ENCODE data around the gene CTRB2. TPM values are rescaled to one million over a fixed set of nuclear protein-coding genes. Genes with fewer than 3 reads are reported as not detected.

Gene CTRB2
- total RNA-seq, 1 experiment from 2014 or later: 5.8 TPM

DNA sequence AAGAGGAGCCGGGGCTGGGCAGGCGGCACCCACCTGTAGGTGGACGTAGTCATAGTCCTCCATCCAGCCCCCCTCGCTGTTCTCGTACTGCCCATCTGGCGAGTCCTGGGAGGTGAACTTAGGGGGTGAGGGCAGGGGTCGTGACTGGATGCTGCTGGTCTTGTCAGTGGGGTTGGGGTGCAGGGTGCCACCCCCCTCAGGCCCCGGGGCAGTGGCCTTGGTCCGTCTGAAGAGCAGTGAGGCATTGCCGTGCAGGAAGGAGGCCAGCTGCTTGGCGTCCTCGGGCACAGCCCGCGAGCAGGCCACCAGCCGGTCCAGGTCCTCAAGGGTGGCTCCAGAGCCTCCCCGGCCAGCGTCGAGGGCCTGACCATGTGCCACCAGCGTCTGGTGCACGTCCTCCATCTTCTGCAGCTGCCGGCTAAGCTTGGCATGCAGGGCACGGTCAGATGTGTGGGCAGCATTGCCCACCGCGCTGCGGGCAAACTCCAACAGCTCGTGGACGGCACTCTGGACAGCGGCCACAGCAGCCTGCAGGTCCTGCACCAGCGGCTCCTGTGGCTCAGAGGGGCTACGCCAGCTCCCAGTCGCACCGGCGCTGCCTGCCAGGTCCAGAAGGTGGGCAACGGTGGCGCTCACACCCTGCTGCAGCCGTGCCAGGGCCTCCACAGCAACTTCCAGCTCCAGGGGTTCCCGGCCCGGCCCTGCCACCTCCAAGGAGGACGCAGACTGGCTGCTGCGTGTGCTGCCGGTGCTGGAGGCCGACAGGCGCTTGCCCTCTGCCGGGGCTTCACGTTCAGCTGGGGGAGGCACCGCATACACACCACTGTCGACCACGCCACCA, 28.1 kb upstream of the CTRB2 start:
- H3K27me3 Mint-ChIP-seq (ENCODE audit: low read depth): no peaks in the 10 kb centered on the region
- H3K4me1 Mint-ChIP-seq: peaks cover 7% of the 10 kb centered on the region
- CTCF ChIA-PET: interaction anchor here (0.6 to 2.8 kb wide), 14 partner anchors 10 to 151 kb away, joined by 4 to 92 read pairs (median 12); partner anchors contain the start of genes BCAR1 and CTRB2
- TF ChIP-seq NR3C1 (CRISPR knock-in tag; conservative IDR thresholded peaks at IDR 0.05; ENCODE audit: low read depth): no peak
- no peak for TF ChIP-seq MXD4 (CRISPR knock-in tag; IDR thresholded peaks at IDR 0.05; ENCODE audit: borderline replicate concordance)
- ATAC-seq (no peak), DNase-seq (ENCODE audit: low spot score) (peak; percentile 11)
- peaks cover 32% of the 10 kb centered on the region for H3K36me3 Mint-ChIP-seq
- no peak overlapping the region for H3K4me3 Mint-ChIP-seq
- no peaks in the 10 kb centered on the region for H3K9me3 Mint-ChIP-seq
- POLR2A ChIA-PET: interaction anchor here (1.5 to 2.2 kb wide), 3 partner anchors 8 to 19 kb away, joined by 5 to 22 read pairs (median 13); no protein-coding TSS in a partner anchor
- no peak overlapping the region for H3K27ac Mint-ChIP-seq

DNA sequence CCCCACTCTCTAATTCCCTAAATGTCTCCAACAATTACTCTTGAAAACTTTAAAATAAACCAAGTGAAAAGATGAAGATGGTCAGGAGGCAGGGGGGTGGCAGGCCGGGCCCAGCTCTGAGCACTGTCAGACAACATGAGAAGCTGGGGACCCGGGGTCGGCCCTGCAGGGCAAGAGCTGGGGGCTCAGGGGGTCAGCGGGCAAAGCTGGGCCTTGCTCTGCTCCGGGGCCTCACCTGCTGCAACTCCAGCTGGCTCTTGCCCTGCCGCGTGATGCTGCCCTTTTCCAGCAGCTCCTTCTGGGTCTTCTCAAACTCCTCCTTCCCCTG, 26.6 kb upstream of the CTRB2 start:
- no peak overlapping the region for H3K4me3 Mint-ChIP-seq
- TF ChIP-seq GTF2I (CRISPR knock-in tag; conservative IDR thresholded peaks at IDR 0.05): no peak
- no peak for TF ChIP-seq SOX15 (CRISPR knock-in tag; IDR thresholded peaks at IDR 0.05)
- H3K36me3 Mint-ChIP-seq: peaks cover 35% of the 10 kb centered on the region
- POLR2A ChIA-PET: interaction anchor here (0.7 to 2.2 kb wide), 9 partner anchors 10 to 35 kb away, joined by 3 to 22 read pairs (median 5); no protein-coding TSS in a partner anchor
- no peak overlapping the region; the same call in 1 of the 2 replicates for H3K27ac Mint-ChIP-seq
- ATAC-seq (no peak), DNase-seq (ENCODE audit: low spot score) (no peak)
- H3K9me3 Mint-ChIP-seq: no peaks in the 10 kb centered on the region
- CTCF ChIA-PET: interaction anchor here (0.6 to 2.8 kb wide), 53 partner anchors 8 to 423 kb away, joined by 3 to 92 read pairs (median 4); partner anchors contain the start of genes BCAR1, CTRB2 and TMEM170A
- no peaks in the 10 kb centered on the region; the same call in 1 of the 2 replicates for H3K4me1 Mint-ChIP-seq
- H3K27me3 Mint-ChIP-seq (ENCODE audit: low read depth): no peaks in the 10 kb centered on the region

DNA sequence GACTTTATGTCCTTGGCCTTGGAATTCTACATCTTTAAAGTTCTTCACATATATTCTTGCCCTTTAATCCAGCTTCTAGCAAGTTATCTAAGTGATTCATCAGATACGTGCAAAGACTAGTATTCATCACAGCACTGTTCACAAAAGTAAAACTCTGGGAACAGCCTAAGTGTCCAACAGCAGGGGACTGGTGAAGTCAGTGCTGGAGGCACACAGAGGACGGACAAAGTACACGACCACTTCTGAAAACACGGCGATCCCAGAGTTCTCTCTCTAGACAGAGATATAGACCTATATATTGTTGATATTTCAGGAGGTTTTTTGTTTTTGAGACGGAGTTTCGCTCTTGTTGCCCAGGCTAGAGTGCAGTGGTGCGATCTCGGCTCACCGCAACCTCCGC, 24.6 kb upstream of the CTRB2 start:
- H3K27ac Mint-ChIP-seq: peak overlapping the region; percentile 43; the same call in 1 of the 2 replicates
- ATAC-seq (no peak), DNase-seq (ENCODE audit: low spot score) (no peak)
- TF ChIP-seq, protein P1, sequence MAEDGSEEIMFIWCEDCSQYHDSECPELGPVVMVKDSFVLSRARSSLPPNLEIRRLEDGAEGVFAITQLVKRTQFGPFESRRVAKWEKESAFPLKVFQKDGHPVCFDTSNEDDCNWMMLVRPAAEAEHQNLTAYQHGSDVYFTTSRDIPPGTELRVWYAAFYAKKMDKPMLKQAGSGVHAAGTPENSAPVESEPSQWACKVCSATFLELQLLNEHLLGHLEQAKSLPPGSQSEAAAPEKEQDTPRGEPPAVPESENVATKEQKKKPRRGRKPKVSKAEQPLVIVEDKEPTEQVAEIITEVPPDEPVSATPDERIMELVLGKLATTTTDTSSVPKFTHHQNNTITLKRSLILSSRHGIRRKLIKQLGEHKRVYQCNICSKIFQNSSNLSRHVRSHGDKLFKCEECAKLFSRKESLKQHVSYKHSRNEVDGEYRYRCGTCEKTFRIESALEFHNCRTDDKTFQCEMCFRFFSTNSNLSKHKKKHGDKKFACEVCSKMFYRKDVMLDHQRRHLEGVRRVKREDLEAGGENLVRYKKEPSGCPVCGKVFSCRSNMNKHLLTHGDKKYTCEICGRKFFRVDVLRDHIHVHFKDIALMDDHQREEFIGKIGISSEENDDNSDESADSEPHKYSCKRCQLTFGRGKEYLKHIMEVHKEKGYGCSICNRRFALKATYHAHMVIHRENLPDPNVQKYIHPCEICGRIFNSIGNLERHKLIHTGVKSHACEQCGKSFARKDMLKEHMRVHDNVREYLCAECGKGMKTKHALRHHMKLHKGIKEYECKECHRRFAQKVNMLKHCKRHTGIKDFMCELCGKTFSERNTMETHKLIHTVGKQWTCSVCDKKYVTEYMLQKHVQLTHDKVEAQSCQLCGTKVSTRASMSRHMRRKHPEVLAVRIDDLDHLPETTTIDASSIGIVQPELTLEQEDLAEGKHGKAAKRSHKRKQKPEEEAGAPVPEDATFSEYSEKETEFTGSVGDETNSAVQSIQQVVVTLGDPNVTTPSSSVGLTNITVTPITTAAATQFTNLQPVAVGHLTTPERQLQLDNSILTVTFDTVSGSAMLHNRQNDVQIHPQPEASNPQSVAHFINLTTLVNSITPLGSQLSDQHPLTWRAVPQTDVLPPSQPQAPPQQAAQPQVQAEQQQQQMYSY (CRISPR knock-in tag; IDR thresholded peaks at IDR 0.05): no peak
- TF ChIP-seq CTCF (IDR thresholded peaks at IDR 0.05) (no peak), ZNF416 (CRISPR knock-in tag; IDR thresholded peaks at IDR 0.05) (no peak), ESRRA (CRISPR knock-in tag; IDR thresholded peaks at IDR 0.05; ENCODE audit: borderline replicate concordance) (no peak)
- H3K36me3 Mint-ChIP-seq: peaks cover 35% of the 10 kb centered on the region
- H3K9me3 Mint-ChIP-seq: no peaks in the 10 kb centered on the region
- ChIA-PET CTCF (no interaction called here), POLR2A (no interaction called here)
- no peak overlapping the region for H3K4me3 Mint-ChIP-seq
- H3K4me1 Mint-ChIP-seq: peaks cover 3% of the 10 kb centered on the region
- H3K27me3 Mint-ChIP-seq (ENCODE audit: low read depth): no peaks in the 10 kb centered on the region

GRCh38 chr16:75230471-75231110, 23.6 kb upstream of the CTRB2 start:
- ATAC-seq (no peak), DNase-seq (ENCODE audit: low spot score) (no peak)
- Mint-ChIP-seq H3K4me3 (no peak overlapping the region), H3K27me3 (ENCODE audit: low read depth) (no peaks in the 10 kb centered on the region), H3K27ac (no peak overlapping the region), H3K9me3 (no peaks in the 10 kb centered on the region), H3K4me1 (peaks cover 3% of the 10 kb centered on the region), H3K36me3 (peaks cover 27% of the 10 kb centered on the region)
- ChIA-PET POLR2A (no interaction called here), CTCF (no interaction called here)
- TF ChIP-seq ATF2 (CRISPR knock-in tag; IDR thresholded peaks at IDR 0.05; ENCODE audit: borderline replicate concordance, low read depth) (no peak), CREB1 (CRISPR knock-in tag; IDR thresholded peaks at IDR 0.05) (no peak), CBFB (CRISPR knock-in tag; IDR thresholded peaks at IDR 0.05; ENCODE audit: low read depth) (no peak), FOXP4 (CRISPR knock-in tag; IDR thresholded peaks at IDR 0.05) (no peak), ZBTB43 (CRISPR knock-in tag; IDR thresholded peaks at IDR 0.05) (no peak), SP1 (CRISPR knock-in tag; conservative IDR thresholded peaks at IDR 0.05) (no peak), NR3C1 (CRISPR knock-in tag; conservative IDR thresholded peaks at IDR 0.05; ENCODE audit: low read depth) (no peak), SOX15 (CRISPR knock-in tag; IDR thresholded peaks at IDR 0.05) (no peak), FOXJ3 (CRISPR knock-in tag; IDR thresholded peaks at IDR 0.05; ENCODE audit: borderline replicate concordance) (no peak)
- TF ChIP-seq, protein P2, sequence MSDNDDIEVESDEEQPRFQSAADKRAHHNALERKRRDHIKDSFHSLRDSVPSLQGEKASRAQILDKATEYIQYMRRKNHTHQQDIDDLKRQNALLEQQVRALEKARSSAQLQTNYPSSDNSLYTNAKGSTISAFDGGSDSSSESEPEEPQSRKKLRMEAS (CRISPR knock-in tag; IDR thresholded peaks at IDR 0.05): no peak

Data from WTC11 (cell line).